ENCODE results near the gene MYL6.

MYL6 gene

DNA sequence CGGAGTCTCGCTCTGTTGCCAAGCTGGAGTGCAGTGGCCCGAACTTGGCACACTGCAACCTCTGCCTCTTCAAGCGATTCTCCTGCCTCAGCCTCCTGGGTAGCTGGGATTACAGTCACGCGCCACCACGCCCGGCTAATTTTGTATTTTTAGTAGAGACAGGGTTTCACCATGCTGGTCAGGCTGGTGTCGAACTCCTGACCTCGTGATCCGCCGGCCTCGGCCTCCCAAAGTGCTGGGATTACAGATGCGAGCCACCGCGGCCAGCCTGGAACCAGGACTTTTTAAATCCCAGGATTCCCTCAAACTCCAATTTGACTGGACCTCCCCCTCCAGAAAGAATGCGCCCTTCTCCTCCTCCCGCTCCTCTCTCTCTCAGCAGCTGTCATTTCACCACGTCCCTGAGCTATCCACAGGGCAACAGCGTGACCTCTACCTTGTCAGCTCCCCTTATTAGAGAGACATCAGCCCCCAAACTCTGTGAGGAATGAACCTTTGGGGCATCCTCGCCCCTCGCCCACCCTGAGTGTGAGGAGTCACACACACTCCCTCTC lies 28.1 kb upstream of the MYL6 start:
- DNase-seq (ENCODE audit: extremely low read depth, low read depth): no peak
- TF ChIP-seq, protein P1, sequence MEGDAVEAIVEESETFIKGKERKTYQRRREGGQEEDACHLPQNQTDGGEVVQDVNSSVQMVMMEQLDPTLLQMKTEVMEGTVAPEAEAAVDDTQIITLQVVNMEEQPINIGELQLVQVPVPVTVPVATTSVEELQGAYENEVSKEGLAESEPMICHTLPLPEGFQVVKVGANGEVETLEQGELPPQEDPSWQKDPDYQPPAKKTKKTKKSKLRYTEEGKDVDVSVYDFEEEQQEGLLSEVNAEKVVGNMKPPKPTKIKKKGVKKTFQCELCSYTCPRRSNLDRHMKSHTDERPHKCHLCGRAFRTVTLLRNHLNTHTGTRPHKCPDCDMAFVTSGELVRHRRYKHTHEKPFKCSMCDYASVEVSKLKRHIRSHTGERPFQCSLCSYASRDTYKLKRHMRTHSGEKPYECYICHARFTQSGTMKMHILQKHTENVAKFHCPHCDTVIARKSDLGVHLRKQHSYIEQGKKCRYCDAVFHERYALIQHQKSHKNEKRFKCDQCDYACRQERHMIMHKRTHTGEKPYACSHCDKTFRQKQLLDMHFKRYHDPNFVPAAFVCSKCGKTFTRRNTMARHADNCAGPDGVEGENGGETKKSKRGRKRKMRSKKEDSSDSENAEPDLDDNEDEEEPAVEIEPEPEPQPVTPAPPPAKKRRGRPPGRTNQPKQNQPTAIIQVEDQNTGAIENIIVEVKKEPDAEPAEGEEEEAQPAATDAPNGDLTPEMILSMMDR (IDR thresholded peaks at IDR 0.05; ENCODE audit: low read depth, low read length): no peak

DNA sequence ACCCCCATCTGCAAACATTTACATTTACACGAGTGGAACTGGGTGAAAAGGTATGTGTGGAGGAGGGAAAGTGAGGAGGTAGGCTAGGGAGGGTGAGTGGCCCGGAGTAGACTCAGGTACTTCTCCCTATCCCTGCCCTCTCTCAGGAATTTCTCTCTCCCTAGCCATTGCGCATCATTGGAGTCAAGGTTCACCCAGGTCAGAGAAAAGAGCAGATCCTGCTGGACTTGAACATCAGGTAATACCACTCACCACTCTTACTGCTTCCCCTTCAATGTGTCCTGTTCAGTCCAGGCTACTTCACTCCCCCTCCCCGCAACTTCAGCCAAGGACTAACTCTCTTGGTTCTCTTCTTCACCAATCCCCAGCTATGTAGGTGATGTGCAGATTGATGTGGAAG lies 27.3 kb upstream of the MYL6 start:
- TF ChIP-seq, protein P1 (IDR thresholded peaks at IDR 0.05; ENCODE audit: low read depth, low read length): no peak
- DNase-seq (ENCODE audit: extremely low read depth, low read depth): no peak

DNA sequence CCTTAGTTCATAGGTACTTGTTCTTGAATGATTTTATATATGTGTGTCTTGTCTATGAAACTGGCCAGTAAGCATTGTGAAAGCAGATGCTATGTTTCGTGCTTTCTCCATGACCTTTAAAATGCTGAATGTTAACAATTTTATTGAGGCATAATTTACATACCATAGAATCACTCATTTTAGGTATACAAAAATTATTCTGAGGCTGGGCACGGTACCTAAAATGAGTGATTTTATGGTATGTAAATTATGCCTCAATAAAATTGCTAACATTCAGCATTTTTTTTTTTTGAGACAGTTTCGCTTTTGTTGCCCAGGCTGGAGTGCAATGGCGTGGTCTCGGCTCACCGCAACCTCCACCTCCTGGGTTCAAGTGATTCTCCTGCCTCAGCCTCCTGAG lies 23.3 kb upstream of the MYL6 start:
- no peak for DNase-seq (ENCODE audit: extremely low read depth, low read depth)
- TF ChIP-seq, protein P1 (IDR thresholded peaks at IDR 0.05; ENCODE audit: low read depth, low read length): no peak

DNA sequence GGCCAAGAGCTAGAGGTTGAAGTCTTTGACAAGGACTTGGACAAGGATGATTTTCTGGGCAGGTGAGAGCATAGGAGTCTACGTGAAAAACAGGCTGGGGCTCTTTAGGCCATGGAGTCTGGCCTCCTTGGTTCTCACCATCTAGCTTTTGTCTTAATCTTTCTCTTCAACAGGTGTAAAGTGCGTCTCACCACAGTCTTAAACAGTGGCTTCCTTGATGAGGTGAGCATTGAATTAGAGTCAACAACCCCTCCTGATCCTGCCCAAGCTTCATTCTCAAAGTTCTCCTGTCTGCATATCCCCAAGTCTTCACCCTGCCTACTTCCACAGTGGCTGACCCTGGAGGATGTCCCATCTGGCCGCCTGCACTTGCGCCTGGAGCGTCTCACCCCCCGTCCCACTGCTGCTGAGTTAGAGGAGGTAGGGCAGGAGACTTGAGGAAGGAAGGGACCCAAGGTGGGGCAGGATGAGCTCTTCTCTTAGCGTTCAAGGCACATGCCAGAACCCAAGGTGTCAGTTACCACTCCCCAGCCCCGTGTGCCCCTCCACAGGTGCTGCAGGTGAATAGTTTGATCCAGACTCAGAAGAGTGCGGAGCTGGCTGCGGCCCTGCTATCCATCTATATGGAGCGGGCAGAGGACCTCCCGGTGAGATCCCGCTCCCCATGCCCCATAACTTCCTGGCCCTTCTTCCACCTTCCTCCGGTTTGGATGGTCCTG lies 20.1 kb upstream of the MYL6 start:
- DNase-seq (ENCODE audit: extremely low read depth, low read depth): no peak
- TF ChIP-seq, protein P1 (IDR thresholded peaks at IDR 0.05; ENCODE audit: low read depth, low read length): no peak

DNA sequence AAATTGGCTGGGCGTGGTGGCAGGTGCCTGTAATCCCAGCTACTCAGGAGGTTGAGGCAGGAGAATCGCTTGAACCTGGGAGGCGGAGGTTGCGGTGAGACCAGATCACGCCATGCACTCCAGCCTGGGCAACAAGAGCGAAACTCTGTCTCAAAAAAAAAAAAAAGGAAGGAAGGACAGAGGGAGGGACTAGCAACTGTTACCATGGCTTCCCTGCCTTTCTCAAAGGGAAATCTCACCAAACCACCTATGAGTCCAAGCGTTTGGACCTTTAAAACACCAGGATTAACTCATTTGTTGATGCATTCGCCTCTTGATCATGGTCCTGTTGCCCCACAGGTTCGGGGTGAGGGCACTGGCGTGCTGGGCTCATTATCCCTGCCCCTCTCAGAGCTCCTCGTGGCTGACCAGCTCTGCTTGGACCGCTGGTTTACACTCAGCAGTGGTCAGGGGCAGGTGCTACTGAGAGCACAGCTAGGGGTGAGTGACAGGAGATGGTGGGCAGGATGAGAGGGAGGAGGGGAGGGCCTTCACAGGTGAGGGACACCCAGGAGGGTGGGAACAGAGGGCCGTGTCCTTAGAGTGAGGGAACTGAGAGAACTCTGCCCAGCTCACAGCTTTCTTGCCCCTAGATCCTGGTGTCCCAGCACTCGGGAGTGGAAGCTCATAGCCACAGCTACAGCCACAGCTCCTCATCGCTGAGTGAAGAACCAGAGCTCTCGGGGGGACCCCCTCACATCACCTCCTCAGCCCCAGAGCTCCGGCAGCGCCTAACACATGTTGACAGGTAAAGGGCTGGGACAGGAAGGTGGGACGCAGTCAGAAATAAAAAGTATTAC lies 16.0 kb upstream of the MYL6 start:
- TF ChIP-seq, protein P1 (IDR thresholded peaks at IDR 0.05; ENCODE audit: low read depth, low read length): no peak
- DNase-seq (ENCODE audit: extremely low read depth, low read depth): no peak

DNA sequence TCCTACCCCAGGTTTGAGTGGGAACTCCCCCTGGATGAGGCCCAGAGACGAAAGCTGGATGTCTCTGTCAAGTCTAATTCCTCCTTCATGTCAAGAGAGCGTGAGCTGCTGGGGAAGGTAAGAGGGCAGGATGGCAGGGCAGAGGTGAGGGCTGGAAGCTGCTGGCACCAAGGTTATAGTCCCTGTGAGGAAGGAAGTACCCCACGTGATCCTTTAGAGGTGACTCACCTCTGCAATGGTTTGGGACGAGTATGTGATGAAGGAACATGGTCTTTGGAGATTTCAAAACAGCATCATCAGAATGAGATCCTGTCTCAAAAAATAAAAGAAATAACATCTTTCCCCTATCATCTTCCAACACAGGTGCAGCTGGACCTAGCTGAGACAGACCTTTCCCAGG lies 14.9 kb upstream of the MYL6 start:
- no peak for DNase-seq (ENCODE audit: extremely low read depth, low read depth)
- TF ChIP-seq, protein P1 (IDR thresholded peaks at IDR 0.05; ENCODE audit: low read depth, low read length): no peak

DNA sequence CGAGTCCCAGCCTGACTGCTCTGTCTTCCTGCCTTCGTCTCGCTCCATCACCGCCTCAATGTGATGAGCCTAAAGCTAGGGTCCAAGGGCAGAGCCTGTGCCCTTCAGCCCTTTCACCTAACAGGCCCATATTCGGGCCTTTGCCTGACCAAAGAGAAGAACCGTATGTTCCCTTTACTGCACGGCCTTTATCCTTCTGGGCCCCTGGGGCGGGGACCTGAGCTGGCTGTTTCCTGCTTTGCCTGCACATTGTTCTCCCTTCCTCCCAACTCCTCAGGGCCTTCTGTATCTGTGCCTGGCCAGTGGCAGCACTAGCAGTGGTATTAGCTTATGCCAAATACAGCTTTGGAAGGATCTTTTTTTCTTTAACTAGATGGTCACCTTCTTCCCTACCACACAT lies 14.3 kb upstream of the MYL6 start:
- TF ChIP-seq, protein P1 (IDR thresholded peaks at IDR 0.05; ENCODE audit: low read depth, low read length): no peak
- DNase-seq (ENCODE audit: extremely low read depth, low read depth): no peak
